HG03378 (cell line): ENCODE data around the gene OR10K1.
"Not testable (repeated sequence)": the region's sequence is repeated elsewhere in the genome, so short reads cannot be mapped to it uniquely, and the experiment has no call there.

Source experiments
- ATAC-seq: cut with Tn5 transposase; IDR thresholded peaks from one replicate; pipeline ENCODE4 v1.9.1; 2021; ENCODE audit warnings: mild to moderate bottlenecking, moderate library complexity; ENCODE audit not compliant: unreplicated experiment

Gene OR10K1, protein sequence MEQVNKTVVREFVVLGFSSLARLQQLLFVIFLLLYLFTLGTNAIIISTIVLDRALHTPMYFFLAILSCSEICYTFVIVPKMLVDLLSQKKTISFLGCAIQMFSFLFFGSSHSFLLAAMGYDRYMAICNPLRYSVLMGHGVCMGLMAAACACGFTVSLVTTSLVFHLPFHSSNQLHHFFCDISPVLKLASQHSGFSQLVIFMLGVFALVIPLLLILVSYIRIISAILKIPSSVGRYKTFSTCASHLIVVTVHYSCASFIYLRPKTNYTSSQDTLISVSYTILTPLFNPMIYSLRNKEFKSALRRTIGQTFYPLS

DNA sequence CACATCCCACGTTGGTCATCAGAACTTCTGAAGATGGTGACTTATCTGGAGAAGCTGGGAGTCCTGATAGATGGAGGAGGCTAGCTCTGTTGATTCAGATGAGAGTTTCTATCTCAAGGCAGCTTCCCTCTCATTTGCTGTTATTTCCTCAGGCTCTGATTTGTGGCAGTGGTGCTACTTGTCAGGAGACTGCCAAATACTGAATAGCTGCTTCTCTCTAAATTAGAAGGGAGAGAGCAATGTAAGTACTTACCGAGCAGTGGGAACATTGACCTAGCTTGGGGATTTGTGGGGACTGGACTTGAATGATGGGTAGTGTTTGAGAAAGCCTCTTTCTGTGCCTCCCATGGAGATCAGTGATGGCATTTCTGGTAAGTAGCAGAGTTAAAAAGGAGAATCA lies at the start of gene OR10K1:
TSS of gene OR10K1 (plus strand) at position 301 of the 400 bp plus-strand sequence. CDS start 3,728 bp downstream, outside the sequence.
- ATAC-seq = no peak

DNA sequence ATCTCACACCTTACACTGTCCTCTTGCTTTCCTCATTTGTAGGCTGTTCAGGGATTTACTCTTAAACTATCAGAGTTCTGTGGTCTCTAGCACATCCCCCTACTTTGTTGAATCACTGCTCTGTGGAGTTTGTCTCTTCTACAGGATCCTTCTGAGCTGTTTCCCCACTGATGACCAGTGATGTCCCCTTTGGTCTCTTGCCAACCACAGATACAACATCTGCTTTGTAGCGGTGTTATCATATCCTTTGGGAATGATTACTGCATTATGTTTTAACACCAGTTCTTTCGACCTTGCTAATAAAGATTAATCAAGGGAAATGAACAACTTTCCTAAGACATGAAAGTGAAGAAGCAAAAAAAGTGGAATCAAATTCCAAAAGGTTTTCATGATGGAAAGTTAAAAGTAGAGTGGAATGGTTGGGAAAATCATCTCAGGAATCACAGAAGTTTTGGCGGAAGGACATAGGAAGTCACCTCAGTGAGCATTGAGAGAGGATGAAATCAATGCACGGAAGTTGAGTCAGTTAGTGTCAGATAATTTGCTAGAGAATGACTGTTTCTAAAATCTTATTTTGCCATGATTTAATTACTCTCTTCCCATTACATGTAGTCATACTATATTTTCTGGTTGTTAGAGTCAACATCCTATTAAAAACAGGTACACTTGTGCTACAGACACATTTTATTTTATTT lies 46.8 kb upstream of the OR10K1 start:
- no peak for ATAC-seq

DNA sequence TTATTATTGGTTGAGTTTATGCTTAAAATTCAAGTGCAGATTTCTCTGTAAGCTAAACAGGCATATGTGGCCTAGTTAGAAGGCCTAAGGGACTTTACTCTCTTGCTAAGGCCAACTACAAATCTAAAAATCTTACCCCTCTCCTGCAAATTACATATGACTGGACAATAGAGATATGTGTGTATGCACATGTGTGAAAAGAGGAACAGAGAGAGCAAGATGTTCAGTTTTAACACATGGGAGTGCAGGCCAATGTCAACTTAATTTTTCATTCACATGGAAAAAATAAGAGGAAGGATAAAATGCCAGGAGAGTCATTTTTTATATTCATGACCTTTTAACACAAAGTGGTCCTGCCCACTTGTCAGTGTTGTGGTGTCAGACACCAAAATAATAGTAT lies 44.0 kb upstream of the OR10K1 start:
- no peak for ATAC-seq

DNA sequence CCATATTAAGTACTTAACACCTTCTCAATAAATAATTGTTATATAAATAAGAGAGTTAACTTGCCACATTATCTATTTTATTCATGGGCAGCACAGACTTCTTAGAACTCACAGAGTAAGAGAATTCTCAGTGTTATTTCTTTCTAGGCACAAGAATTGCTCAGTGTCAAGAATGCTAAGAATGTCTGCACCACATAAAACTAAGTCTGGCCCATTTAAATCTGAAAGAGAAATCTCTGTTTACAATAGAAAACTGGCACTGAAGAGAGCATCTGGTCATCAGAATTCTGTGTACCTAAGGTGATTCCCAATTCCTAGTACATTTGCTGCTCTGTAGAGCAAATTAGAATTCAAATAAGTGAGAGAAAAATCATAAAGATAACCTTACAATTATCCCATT lies 39.4 kb upstream of the OR10K1 start:
- no peak for ATAC-seq

DNA sequence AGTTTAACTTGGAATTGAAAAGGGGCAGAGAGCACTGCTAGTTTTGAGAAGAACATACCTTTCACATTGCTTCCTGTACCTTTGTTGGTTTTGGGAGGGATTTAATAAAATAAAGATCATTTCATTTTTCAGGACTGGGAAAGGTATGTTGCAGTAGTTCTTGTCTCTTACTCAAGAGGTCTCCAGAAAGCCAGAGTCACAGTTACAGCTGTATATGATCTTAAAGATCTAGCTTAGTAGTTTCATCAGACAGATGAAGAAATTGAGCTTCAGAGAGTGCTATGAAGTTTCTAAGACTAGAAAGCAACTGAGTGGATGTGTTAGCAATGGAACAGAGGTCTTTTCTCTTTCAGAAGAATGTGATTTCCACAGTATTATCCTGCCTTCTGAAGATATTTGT lies 36.6 kb upstream of the OR10K1 start:
- ATAC-seq = no peak

DNA sequence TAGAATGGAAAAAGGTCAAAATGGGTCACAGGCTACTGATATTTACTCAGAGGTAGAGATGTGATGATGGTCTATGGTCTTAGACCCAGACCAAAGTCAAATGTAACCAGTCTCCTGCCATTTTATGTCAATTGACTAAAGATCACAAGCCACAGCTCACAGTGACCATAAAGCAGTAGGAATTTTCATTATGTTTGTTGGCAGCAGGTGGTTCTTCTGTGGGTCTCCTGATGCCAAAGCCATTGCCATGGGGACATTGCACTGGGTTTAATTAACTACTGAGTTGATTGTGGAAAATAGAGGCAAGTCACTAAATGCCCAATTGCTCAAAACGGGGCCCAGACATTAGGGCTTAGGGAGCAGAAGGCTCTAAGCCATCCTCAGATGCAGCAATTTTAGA lies 35.5 kb upstream of the OR10K1 start, which contains the start of gene OR10K2:
TSS of gene OR10K2 (minus strand) at position 101 of the 400 bp plus-strand sequence. CDS start 5,371 bp downstream, outside the sequence.
- no peak for ATAC-seq

DNA sequence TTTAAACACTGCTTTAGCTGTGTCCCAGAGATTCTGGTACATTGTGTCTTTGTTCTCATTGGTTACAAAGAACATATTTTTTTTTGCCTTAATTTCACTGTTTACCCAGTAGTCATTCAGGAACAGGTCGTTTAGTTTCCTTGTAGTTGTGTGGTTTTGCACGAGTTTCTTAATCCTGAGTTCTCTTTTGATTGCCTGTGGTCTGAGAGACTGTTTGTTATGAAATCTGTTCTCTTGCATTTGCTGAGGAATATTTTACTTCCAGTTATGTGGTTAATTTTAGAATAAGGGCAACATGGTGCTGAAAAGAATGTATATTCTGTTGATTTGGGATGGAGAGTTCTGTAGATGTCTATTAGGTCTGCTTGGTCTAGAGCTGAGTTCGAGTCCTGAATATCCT lies 31.5 kb upstream of the OR10K1 start:
- not testable (repeated sequence) for ATAC-seq

DNA sequence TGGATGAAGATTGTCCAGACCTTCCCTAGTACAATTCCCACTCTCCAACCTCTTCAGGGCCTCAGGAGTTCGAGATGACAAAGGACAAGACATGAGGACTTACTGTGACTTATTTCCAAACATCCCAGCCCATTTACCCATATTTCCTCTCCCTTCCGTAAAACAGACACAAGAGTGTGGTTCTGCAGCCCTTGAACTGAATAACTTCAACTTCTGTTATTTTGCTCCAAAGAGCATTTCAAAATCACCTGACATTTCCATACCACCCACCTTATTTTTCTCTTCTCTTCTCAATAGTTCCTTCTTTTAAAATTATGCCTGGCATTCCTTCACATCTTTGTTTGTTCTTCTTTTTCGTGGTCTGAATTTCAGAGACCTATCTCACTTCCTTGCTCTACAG lies 26.9 kb upstream of the OR10K1 start:
- no peak for ATAC-seq

DNA sequence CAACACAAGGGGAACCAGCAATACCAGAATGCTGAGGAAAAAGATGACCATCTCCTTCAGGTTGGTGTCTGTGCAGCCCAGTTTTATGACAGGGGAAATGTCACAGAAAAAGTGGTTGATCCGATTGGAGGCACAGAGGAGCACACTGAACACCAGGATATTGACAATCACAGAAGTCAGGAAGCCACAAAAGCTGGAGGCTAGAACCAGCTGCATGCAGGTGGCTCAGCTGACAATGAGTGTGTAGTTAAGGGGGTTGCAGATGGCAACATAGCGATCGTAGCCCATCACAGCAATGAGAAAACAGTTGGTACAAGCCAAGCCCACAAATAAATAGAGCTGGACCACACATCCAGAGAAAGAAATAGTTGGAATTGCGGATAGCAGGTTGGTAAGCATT lies 16.3 kb upstream of the OR10K1 start:
- no peak for ATAC-seq

DNA sequence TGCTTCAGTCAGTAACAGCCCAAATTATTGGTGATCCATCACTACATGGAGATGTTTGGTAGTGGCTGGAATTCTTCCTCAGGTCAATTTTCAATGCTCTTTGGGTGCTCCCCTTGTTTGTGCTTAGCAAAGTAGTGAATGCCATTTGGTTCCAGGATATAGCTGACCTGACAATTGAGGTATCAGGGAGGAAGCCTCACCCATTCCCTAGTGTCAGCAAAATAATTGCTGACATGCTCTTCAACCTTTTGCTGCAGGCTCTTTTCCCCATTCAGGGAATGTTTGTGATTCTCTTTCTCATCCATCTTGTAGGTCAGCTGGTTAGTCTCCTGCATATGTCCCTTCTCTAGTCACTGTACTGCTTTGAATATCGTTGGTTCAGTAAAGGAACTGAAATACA lies 7.1 kb upstream of the OR10K1 start:
- ATAC-seq = no peak

DNA sequence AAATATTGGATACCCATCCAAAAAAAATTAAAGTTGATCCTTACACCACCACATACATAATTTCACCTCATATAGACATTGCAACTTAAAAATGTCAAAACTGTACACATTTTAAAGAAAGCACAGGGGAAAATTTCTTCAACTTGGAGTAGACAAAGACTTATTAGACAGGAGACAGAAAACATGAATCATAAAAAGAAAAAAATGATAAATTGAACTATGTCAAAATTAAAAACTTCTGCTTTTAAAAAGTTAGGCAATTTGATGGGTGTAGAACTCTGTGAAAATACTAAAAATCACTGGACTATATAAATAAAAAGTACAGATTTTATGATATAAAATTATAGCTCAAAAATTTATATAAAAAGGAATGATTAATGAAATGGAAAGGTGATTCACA lies 4.4 kb upstream of the OR10K1 start:
- ATAC-seq = no peak

DNA sequence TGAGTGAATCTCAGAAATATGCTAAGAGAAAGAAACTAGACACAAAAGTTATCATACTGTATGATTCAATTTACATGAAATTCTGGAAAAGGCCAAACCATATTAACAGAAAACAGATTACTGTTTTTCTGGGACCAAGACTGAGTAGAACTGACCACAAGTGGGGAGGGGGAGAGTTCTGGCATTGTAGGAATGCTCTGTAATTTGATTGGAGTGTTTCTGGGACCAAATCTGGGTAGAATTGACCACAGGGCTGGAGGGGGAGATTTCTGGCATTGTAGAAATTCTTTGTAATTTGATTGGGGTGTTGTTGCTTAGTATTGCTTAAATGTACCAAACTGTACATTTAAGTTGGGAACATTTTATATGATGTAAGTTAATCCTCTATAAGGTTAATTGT lies 3.4 kb upstream of the OR10K1 start:
- ATAC-seq = no peak

DNA sequence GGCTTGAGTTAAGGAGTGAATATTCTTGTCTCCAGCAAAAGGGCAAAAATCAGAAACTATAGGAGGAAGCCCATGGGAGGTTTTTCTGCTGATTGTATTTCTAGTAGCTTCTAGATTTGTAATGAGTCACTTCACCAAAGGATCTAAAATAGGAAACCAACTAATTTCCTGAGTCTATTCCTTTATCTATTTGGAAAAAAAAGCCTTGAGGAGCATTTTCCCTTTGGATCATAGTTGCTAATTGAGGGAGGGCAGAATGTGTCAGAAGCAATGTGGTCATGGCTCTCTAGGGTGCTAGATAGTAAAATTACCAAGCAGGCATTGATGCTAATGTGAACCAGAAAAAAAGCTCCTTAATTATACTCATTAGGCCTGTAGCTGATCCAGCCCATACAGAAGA lies 10.3 kb downstream of the OR10K1 start, which contains the start of gene OR10R2:
TSS of gene OR10R2 (plus strand) at position 301 of the 400 bp plus-strand sequence. CDS start 106 bp downstream, outside the sequence.
- no peak for ATAC-seq

DNA sequence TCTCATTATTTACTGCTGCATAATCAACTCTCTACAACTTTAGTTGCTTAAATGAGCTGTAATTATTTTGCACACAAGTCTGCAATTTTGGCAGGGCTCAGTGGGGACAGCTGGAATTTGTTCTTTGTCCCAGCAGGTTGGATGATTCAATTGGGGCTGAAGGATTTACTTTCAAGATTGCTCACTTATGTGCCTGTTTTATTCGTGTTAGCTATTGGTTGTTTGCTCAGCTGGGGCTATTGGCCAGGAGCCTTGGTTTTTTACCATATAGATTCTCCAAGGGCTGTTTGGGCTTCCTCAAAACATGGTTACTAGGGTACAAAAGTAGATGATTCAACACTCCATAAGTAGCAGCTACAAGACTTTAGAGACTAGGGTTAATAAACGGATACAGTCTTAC lies 23.8 kb downstream of the OR10K1 start:
- ATAC-seq = no peak

DNA sequence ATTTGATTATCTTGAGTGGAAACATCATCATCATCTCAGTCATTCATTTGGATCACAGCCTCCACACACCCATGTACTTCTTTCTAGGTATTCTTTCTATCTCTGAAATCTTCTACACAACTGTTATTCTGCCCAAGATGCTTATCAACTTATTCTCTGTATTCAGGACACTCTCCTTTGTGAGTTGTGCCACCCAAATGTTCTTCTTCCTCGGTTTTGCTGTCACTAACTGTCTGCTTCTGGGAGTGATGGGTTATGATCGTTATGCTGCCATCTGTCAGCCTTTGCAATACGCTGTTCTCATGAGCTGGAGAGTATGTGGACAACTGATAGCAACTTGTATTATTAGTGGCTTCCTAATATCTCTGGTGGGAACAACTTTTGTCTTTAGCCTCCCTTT lies 29.7 kb downstream of the OR10K1 start:
- no peak for ATAC-seq

DNA sequence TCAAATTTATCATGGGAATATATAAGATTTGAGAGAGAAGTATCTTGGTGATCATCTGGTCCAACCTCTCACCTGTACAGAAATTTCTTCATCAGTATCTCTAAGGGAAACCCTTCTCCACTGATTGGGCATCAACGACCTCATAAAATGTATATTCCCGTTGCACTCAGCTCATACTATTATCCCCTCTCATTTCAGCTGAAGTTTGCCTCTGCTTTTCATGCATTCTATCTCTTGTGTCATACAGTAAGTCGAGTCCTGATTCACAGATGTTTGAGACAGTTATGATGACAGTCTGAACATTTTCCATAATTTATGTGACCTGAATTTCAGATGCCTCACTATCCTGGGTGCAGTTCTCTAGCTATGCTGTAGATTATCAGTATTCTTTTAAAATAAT lies 31.4 kb downstream of the OR10K1 start:
- ATAC-seq = no peak

DNA sequence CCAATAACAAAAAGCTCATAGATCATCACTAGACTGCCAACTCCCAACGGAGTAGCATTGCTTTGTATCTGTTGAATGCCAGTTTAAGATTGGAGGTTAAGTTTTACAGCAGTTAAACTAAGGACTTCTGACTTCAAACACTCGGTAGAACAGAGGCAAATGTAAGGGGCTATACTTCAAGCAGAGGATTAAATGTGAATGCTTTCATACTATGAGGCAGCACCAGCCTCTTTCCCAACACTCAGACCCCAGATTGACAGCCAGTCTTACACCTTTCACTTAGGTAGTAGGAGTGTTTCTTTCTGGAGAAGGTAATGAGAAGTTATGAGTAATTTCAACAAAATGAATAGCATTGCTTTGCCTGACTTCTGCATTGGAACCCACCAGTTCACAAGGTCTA lies 33.2 kb downstream of the OR10K1 start:
- ATAC-seq = no peak

DNA sequence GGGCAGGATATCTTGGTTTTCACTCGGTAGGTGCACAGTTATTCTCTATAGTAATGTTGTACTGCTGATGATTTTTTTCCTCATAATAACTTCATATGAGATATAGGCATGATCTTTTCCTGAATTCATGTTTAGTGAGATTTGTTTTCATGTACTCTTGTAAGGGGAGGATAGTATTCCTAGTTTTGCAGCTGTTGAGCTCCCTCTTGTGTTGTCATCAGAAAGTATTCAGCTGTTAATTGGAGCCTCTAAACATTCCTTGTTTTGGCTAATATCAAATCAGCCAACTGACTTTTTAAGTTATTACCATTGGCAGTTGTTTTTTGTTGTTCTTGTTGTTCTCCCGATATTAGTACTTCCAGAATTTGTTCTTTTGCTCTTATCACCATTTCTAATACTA lies 34.7 kb downstream of the OR10K1 start:
- ATAC-seq = no peak

DNA sequence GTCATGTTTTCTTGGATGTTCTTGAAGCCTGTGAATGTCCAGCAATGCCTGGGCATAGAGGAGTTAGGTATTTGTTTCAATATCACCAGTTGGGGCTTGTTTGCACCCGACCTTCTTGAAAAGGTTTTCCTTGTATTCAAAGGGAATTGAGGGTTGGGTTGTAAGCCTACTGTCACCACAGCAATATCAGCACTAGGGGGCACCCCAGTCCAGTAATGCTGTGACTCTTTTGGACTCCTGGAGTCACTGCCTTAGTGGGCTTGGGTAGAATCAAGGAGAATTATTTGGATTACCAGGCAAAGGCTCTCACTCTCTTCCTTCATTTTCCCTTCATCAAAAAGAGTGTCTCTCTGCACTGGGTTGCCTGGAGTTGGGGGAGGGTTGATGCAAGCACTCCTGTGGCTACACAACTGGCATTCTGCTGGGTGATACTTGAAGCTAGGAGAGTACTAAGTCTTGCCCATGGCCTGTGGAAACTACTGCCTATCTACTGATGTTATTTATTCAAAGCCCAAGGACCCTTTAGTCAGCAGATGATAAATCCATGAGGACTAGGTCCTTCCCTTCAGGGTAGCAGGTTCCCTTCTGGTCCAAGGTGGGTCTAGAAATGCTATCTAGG lies 44.8 kb downstream of the OR10K1 start:
- no peak for ATAC-seq

DNA sequence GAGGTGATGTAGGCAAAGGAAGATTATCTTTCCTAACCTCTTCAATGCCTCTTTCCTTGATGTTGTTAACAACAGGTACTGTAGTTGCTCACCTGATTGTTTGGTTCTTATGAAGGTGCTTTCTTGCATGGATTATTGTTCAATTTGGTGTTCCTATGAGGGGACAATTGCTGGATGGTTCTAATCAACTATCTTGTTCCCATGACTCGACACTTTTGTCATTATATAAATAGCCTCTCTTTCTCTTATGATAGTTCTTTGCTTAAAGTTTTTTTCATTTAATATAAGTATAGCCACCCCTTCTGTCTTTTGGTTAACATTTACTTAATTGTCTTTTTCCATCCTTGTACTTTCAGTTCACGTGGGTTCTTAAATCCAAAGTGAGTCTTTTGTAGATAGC lies 45.9 kb downstream of the OR10K1 start:
- no peak for ATAC-seq

DNA sequence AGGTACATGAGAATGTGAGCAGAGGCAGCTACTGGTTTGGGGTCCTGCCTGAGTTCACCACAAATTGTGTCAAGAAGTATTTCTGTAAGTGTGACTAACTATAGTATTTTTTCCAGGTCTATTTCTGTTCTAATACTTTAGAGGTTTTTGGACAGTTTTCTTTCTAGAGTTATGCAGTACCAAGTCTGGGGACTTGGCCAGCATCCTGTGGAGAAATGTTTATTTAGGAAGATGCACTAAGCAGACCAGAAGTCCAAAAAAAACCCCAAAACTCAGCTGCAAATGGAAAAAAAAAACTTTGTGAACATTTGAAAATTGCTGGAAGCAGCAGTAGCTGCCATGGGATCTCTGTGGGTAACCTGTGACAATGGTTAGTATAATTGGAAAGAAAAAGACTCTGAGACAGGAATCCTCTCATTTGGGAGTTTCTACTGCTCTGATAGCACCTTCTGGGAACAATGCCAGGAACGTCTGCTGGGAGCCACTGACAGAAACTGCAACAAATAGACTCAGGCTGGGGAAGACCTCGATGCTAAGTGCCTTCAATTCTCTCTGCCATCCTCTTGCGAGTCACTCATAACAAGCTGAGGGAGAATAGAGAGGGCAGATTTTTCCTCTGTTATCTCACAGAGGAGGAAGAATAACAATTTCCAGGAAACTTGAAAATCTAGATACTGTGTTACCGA lies 48.0 kb downstream of the OR10K1 start:
- ATAC-seq = no peak
